ENCODE measurements around the gene TDRD6. TPM values are rescaled to one million over a fixed set of nuclear protein-coding genes. Genes with fewer than 3 reads are reported as not detected.
"Not testable (repeated sequence)": the region's sequence is repeated elsewhere in the genome, so short reads cannot be mapped to it uniquely, and the experiment has no call there.

TDRD6 gene, protein sequence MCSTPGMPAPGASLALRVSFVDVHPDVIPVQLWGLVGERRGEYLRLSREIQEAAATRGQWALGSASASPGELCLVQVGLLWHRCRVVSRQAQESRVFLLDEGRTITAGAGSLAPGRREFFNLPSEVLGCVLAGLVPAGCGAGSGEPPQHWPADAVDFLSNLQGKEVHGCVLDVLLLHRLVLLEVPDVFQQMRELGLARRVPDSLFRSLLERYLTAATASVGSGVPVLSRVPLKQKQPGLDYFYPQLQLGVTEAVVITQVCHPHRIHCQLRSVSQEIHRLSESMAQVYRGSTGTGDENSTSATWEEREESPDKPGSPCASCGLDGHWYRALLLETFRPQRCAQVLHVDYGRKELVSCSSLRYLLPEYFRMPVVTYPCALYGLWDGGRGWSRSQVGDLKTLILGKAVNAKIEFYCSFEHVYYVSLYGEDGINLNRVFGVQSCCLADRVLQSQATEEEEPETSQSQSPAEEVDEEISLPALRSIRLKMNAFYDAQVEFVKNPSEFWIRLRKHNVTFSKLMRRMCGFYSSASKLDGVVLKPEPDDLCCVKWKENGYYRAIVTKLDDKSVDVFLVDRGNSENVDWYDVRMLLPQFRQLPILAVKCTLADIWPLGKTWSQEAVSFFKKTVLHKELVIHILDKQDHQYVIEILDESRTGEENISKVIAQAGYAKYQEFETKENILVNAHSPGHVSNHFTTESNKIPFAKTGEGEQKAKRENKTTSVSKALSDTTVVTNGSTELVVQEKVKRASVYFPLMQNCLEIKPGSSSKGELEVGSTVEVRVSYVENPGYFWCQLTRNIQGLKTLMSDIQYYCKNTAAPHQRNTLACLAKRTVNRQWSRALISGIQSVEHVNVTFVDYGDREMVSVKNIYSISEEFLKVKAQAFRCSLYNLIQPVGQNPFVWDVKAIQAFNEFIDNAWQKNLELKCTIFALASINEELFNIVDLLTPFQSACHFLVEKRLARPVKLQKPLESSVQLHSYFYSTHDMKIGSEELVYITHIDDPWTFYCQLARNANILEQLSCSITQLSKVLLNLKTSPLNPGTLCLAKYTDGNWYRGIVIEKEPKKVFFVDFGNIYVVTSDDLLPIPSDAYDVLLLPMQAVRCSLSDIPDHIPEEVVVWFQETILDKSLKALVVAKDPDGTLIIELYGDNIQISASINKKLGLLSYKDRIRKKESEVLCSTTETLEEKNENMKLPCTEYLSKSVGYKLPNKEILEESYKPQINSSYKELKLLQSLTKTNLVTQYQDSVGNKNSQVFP (N-terminal part only)
- polyA plus RNA-seq (ENCODE audit: insufficient read length in 12 of 12): 1 to 10 TPM in 4 of 12 donors, under 1 TPM in 6, not detected in 2; 0.37 to 1.6 (median 0.80) TPM
- long read RNA-seq, donor 1: 0 reads
- long read RNA-seq, donor 2: 0 reads
- long read RNA-seq, donor 3: 0 reads
- long read RNA-seq, donor 4: 0 reads
- long read RNA-seq, donor 5: 0 reads
- long read RNA-seq, donor 6: 0 reads
- long read RNA-seq, donor 7: 0 reads
- long read RNA-seq, donor 8: 0 reads
- long read RNA-seq, donor 9: 0 reads
- long read RNA-seq, donor 10: 0 reads
- long read RNA-seq, donor 11: 0 reads

DNA sequence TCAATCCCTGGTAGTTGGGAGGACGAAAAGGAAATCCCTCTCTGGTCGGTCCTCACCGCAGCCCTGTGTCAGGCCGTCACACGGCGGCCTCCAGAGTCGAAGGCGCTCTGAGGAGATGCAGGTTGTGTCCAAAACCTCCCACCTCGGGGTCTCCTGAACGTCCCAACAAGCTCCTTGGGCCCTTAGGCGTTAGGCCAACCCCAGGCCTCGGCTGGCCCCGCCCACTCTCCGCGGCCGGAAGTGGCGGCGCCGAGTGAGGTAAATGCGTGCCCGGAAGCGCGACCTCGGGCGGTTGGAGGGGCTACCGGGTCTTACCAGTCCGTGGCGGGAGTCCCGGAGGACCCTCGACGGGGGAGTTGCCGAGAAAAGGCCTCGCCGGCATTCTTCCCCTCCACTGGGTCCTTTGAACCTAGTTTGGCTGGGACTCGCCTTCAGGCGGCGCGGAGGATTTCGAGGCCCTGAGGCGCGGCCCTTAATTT is at the start of gene TDRD6:
Gene TDRD6, plus strand, starts transcription at position 267 of the 479 bp plus-strand sequence. CDS start 244 bp downstream, outside the sequence.
- no peak for DNase-seq

DNA sequence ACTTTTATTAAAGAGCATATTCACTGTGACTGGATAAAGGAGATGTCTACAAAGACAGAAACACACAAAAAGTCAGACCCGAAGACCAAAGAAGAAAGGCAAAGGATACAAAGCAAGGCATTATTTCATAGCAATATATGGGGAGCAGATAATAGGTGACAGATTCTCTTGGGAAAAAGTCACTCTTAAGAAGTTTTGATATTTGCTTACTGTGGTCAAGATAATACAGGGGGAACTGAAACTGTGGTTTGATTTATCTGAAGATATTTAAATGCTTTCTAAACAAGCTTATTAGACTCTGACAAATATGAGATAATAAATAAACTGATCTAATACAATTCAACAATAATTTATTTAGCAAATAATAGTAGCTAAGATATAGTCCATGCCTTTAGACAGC is 49.8 kb upstream of the TDRD6 start:
- DNase-seq: no peak

DNA sequence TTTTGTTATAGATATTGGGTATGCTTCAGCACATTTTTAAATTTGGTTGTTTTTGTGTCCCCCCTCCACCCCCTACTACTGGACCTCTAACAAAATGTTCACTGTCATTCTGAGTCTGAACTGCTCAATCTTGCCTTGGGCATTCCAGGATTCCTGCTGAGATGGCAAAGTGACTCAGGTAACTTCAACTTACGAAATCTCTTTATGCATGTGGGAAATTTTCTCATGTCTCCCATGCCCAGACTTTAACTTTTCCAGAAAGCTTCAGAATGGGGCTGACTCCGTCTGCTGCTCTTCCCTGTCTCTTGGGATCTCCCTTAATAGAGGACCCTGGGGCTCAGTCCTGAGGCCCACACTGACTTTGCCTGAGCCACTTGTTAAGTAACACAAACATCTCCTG is 49.0 kb upstream of the TDRD6 start:
- DNase-seq: no peak

GRCh38 chr6:46642928-46643751 is 44.5 kb upstream of the TDRD6 start:
- DNase-seq: no peak

- DNase-seq: no peak
Observed at GRCh38 chr6:46645265-46645664, 42.4 kb upstream of the TDRD6 start.

DNA sequence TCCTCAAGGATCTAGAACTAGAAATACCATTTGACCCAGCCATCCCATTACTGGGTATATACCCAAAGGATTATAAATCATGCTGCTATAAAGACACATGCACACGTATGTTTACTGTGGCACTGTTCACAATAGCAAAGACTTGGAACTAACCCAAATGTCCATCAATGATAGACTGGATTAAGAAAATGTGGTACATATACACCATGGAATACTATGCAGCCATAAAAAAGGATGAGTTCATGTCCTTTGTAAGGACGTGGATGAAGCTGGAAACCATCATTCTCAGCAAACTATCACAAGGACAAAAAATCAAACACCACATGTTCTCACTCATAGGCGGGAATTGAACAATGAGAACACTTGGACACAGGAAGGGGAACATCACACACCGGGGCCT is 39.6 kb upstream of the TDRD6 start:
- DNase-seq: not testable (repeated sequence)

DNA sequence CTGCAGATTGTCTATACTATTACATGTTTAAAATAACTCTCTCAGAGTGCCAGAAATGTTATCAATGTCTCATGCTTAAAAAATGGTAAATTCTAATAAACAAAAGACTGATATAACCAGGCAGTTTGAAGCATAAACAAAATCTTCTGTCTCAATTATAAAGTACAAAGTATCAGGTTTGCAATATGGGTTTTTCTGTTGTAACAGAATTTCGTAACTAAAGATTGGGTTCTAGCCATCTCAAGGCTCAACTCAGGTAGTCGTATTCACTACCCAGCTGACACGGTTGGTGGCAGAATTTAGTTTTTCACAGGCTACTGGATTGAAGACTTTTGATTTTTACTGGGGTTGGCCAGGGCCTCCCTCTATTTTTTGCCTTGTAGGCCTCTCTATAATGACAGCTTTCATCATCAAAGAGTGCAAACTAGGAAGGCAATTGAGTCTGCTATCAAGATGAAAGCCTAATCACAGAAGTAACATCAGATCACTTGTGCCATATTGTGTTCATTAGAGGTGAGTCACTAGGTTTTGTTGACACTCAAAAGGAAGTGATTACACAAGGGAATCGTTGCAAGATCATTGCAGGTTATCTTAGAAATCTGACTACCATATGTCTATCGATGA is 38.7 kb upstream of the TDRD6 start:
- DNase-seq: no peak

DNA sequence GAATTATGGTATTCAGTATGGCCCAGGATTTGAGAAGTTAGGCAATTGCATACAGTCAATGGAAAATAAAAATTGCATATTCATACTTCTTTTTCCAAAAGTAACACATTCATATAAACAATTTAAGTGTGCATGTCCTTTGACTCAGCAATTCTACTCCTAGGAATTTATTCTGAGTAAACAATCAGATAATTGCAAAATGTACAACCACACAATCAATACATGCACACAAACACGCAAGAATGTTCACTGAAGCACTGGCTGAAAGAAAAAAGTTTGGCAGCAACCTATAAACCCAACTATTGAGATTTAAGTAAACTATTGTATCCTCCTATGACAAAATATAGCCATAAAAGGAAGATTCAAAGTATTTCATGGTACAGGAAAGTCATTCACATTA is 36.7 kb upstream of the TDRD6 start:
- no peak for DNase-seq

- peak; percentile 7 for DNase-seq
Observed at GRCh38 chr6:46651816-46652215, 35.9 kb upstream of the TDRD6 start.

GRCh38 chr6:46652232-46652602 is 35.5 kb upstream of the TDRD6 start:
- DNase-seq: no peak

DNA sequence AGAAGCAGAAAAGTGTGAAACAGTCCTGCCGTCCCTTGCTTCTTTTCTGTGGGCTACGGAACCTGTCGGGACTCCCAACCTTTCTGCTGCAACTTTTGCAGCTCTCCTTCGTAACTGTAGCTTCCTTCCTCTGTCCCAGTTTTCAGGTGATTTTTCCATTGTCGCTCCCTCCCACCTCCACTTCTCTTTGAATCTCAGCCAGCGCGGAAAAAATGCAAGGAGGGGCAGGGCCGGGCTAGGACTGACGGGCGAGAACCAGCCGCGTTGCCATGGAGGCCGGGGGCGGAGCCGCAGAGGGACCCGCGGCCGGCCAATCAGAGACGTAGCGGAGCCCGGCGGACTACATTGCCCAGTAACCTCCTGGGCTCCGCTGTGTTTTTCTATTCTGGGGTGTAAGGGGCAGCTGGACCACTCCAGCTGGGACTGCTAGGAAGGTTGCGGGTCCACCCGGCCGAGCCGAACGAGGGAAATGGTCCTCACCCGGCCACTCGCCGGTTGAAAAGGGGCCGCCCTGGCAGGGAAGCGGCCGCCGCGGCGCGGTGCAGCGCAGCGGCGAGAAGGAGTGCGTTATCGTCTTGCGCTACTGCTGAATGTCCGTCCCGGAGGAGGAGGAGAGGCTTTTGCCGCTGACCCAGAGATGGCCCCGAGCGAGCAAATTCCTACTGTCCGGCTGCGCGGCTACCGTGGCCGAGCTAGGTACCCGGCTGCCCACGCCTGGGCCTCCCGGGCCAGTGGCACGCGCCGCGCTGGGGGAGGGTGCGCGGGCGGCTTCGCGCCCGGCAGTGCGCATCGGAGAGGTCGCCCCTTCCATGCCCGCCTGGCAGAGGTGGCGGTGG is 34.9 kb upstream of the TDRD6 start, which contains the start of the genes CYP39A1 and SLC25A27:
Gene CYP39A1, minus strand, starts transcription at position 216 of the 836 bp plus-strand sequence. CDS start 236 bp downstream, outside the sequence.
Gene SLC25A27, plus strand, starts transcription at position 373 of the 836 bp plus-strand sequence. Its CDS starts 218 bp downstream, at position 591.
- DNase-seq: peak; percentile 89

DNA sequence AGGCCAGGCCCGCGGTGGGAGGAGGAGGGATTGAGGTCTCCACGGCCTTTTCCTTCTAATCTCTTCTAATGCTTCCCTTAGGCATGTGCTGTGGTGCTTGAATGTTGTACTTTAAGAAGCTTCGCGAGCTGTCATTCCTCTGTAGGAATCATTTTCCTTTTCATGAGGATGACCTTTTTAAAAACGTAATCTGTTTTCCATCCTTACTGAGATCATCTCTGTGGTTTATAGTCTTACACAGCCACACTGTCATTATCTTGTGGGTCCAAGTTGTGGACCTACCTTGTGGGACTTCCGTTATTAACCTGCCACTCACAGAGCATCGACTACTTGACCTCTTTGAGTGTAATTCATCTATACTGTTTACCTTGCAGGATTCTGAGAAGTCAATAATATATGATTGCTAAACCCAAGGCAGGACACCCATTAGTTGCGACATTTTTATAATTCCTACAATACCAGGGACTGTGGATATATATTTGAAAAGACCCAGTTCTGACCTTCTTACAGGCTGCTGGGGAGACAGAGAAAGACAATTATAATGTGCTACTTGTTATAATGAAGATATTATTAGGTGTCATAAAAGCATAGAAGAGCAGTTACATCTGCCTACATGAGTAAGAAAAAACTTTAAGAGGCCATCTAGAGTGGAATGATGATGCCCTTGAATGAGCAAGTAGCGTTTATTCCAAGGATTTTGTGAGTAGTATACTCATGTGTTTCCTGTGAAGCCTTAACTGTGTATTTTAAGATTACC is 34.1 kb upstream of the TDRD6 start:
- peak; percentile 7 for DNase-seq

- DNase-seq: no peak
Observed at GRCh38 chr6:46655803-46656202, 31.9 kb upstream of the TDRD6 start.

GRCh38 chr6:46657642-46658041 is 30.0 kb upstream of the TDRD6 start:
- DNase-seq: no peak

- DNase-seq: no peak
Observed at GRCh38 chr6:46661483-46661882, 26.2 kb upstream of the TDRD6 start.

- DNase-seq: no peak
Observed at GRCh38 chr6:46667377-46667776, 20.3 kb upstream of the TDRD6 start.

DNA sequence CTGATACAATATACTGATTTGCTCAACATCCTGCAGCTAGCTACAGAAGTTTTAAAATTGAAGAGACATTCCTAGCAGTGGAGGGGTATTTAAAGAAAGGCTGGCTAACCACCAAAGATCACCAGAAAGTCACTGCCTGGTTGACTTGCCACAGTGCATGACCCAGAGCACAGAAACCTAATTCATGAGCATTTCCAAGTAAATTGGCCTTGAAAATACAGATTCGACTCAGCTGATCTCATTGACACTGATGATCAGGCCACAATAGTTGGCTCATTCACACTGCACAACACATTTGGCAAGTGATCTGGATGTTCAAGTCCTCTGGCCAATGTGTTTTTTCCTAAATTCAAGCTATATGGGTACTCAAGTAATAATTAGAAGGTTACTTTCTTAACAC is 13.3 kb upstream of the TDRD6 start:
- no peak for DNase-seq
